ENCODE data around the gene SLC35E3. TPM values are rescaled to one million over a fixed set of nuclear protein-coding genes. Genes with fewer than 3 reads are reported as not detected.
"Not testable (repeated sequence)": the region's sequence is repeated elsewhere in the genome, so short reads cannot be mapped to it uniquely, and the experiment has no call there.

SLC35E3 gene
- total RNA-seq, 4 donors from 2014 or later = 1.3 to 15.1 (median 4.9) TPM

DNA sequence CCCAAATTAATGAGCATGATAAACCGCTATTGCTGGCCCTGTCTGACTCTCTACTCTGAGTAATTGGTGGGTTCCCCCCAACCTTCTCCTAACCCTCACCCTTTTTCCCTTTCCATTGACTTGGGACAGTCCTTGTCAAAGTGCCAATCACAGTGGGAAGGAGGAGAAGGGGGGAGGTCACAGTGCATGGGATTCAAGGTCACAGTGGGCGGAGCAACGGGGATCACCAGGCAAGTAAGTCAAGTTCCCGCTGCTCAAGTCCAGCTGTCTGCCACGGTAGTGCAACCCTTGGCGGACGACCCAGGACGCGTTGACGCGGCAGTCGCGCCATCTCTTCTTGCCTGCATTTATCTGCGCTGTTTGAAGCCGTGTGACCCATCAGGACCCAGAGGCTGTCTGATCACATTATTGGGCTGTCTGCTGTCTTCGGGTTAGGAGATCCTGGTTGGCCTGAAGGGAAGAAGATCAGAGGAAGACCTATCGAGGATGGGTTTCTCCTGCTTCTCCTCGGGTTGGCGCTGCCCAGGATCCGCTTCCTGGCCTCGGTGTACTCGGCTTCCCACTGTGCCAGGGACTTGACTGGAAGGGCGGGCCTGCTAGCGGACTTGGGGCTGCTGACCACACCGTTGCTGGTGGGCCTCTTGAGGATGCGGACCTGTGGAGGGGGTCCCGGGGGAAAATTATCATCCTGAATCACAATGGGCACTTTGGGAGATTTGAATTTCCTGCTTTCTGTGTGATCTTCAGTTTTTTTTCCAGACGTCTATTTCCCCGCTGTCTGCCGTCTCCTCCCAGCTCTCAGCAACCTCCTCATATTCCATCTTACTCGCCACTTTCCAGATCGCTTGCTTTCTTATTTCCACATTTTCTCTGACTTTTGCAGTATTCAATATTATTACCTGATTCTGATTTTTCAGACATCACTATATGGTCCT lies 58.9 kb downstream of the SLC35E3 start:
- H3K27ac ChIP-seq = no peak overlapping the region
- no peak overlapping the region for H3K4me3 ChIP-seq
- 83 to 92% methylated on average over 10 to 13 of the region's 32 CpGs for WGBS, 2 donors (ENCODE audit: low coverage in 1 of 2)
- peaks cover 0 to 18% (median 0%) of the 10 kb centered on the region in 3 donors for H3K4me1 ChIP-seq
- no peaks in the 10 kb centered on the region for H3K27me3 ChIP-seq
- peaks cover 0 to 5% of the 10 kb centered on the region in 2 donors for H3K36me3 ChIP-seq
- TF ChIP-seq EP300 (IDR thresholded peaks at IDR 0.05) = no peak
- TF ChIP-seq POLR2A (IDR thresholded peaks at IDR 0.05) = no peak
- no peak for TF ChIP-seq POLR2AphosphoS5 (IDR thresholded peaks at IDR 0.05)
- TF ChIP-seq, protein P1, sequence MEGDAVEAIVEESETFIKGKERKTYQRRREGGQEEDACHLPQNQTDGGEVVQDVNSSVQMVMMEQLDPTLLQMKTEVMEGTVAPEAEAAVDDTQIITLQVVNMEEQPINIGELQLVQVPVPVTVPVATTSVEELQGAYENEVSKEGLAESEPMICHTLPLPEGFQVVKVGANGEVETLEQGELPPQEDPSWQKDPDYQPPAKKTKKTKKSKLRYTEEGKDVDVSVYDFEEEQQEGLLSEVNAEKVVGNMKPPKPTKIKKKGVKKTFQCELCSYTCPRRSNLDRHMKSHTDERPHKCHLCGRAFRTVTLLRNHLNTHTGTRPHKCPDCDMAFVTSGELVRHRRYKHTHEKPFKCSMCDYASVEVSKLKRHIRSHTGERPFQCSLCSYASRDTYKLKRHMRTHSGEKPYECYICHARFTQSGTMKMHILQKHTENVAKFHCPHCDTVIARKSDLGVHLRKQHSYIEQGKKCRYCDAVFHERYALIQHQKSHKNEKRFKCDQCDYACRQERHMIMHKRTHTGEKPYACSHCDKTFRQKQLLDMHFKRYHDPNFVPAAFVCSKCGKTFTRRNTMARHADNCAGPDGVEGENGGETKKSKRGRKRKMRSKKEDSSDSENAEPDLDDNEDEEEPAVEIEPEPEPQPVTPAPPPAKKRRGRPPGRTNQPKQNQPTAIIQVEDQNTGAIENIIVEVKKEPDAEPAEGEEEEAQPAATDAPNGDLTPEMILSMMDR (IDR thresholded peaks at IDR 0.05) = no peak
- ATAC-seq = no peak
- H3K9me3 ChIP-seq = no peaks in the 10 kb centered on the region

GRCh38 chr12:68805592-68806120 lies 59.7 kb downstream of the SLC35E3 start:
- H3K9me3 ChIP-seq = no peaks in the 10 kb centered on the region
- H3K36me3 ChIP-seq = peaks cover 0 to 12% of the 10 kb centered on the region in 2 donors
- H3K27ac ChIP-seq = no peak overlapping the region
- H3K4me3 ChIP-seq = no peak overlapping the region
- peaks cover 0 to 25% (median 0%) of the 10 kb centered on the region in 3 donors for H3K4me1 ChIP-seq
- no peak for ATAC-seq
- TF ChIP-seq, protein P1 (IDR thresholded peaks at IDR 0.05) = no peak
- TF ChIP-seq POLR2A (IDR thresholded peaks at IDR 0.05) (no peak), EP300 (IDR thresholded peaks at IDR 0.05) (no peak), POLR2AphosphoS5 (IDR thresholded peaks at IDR 0.05) (no peak)
- H3K27me3 ChIP-seq = no peaks in the 10 kb centered on the region
- WGBS, 2 donors (ENCODE audit: low coverage in 1 of 2) = 88 to 91% methylated on average over 5 to 7 of the region's 7 CpGs

DNA sequence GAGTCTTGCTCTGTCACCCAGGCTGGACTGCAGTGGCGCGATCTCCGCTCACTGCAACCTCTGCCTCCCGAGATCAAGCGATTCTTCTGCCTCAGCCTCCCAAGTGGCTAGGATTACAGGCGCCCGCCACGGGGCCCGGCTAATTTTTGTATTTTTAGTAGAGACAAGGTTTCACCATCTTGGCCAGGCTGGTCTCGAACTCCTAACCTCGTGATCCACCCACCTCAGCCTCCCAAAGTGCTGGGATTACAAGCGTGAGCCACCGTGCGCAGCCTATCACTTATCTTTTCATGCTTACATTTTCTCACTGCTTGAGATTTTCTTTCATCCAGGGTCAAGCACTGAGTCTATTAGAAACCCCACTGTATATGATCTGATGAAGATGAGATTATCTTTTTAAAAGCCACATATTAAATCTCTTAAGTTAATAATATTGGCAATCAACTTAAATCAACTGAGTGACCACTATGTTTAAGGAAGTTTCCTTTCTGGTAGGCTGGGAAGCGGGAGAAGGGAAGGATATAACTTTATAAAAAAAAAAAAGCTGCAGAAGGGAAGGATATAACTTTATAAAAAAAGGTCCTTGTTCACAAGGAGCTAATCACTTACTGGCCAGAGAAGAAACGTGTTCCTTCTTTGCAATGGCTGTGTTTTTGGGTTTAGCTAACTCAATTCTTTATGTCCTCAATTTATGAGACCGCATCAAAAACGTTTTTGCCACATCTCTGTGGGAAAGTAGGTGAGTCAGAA lies 60.7 kb downstream of the SLC35E3 start:
- no peaks in the 10 kb centered on the region for H3K9me3 ChIP-seq
- TF ChIP-seq POLR2AphosphoS5 (IDR thresholded peaks at IDR 0.05) (no peak), EP300 (IDR thresholded peaks at IDR 0.05) (no peak), POLR2A (IDR thresholded peaks at IDR 0.05) (no peak)
- TF ChIP-seq, protein P1 (IDR thresholded peaks at IDR 0.05) = no peak
- peaks cover 0 to 19% of the 10 kb centered on the region in 2 donors for H3K36me3 ChIP-seq
- H3K4me3 ChIP-seq = peak overlapping the region in 1 of 2 donors; percentile 97
- peaks cover 0 to 35% (median 0%) of the 10 kb centered on the region in 3 donors for H3K4me1 ChIP-seq
- peak overlapping the region in 3 of 4 donors; percentile 98 to 100 (median 100) for H3K27ac ChIP-seq
- WGBS, 2 donors (ENCODE audit: low coverage in 1 of 2) = 81 to 84% methylated on average over 14 to 18 of the region's 18 CpGs
- no peaks in the 10 kb centered on the region for H3K27me3 ChIP-seq
- no peak for ATAC-seq

DNA sequence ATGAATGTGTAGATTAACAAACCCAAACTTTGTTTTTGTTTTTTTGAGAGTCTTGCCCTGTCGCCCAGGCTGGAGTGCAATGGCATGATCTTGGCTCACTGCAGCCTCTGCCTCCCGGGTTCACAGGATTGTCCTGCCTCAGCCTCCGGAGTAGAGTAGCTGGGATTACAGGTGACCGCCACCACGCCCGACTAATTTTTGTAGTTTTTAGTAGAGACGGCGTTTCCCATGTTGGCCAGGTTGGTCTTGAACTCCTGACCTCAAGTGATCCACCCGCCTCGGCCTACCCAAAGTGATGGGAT lies 61.2 kb downstream of the SLC35E3 start:
- not testable (repeated sequence) for H3K27me3 ChIP-seq, ATAC-seq, H3K9me3 ChIP-seq
- Histone ChIP-seq H3K4me1 (peaks cover 0 to 41% (median 0%) of the 10 kb centered on the region in 3 donors), H3K4me3 (peak overlapping the region; percentile 58 to 97), H3K27ac (peak overlapping the region; percentile 95 to 100 (median 99)), H3K36me3 (peaks cover 0 to 20% of the 10 kb centered on the region in 2 donors)
- 4 to 10% methylated on average over 5 to 8 of the region's 10 CpGs for WGBS, 2 donors (ENCODE audit: low coverage in 1 of 2)
